Fibroblast of the aortic adventitia (primary cell): ENCODE measurements around the gene NCOA1. TPM values are rescaled to one million over a fixed set of nuclear protein-coding genes. Genes with fewer than 3 reads are reported as not detected.
"Not testable (repeated sequence)": the region's sequence is repeated elsewhere in the genome, so short reads cannot be mapped to it uniquely, and the experiment has no call there.

Experiments
- DNase-seq: peaks from one replicate; pipeline ENCODE4 v3.0.0-alpha.2; 2010; ENCODE audit warnings: low read depth
- H3K4me3 ChIP-seq: 2 replicates; pipeline ENCODE4 v1.5.1; 2011; ENCODE audit warnings: low read depth, mild to moderate bottlenecking, control low read depth, low read length, moderate library complexity
- total RNA-seq: library from RNA; depleted of rRNA; stranded (reverse); fragments of >200 nt; gene quantifications from 2 replicates; pipeline ENCODE4 v1.2.3, GENCODE V29; 2012; ENCODE audit warnings: low replicate concordance
- TF ChIP-seq, protein P1 (sequence below): IDR thresholded peaks from 2 replicates; pipeline ENCODE4 v1.5.1; 2011; ENCODE audit warnings: mild to moderate bottlenecking, low read length, control low read depth, inconsistent platforms; ENCODE audit not compliant: insufficient read depth

The NCOA1 gene
- total RNA-seq, 1 donor, result 24.0 TPM

DNA sequence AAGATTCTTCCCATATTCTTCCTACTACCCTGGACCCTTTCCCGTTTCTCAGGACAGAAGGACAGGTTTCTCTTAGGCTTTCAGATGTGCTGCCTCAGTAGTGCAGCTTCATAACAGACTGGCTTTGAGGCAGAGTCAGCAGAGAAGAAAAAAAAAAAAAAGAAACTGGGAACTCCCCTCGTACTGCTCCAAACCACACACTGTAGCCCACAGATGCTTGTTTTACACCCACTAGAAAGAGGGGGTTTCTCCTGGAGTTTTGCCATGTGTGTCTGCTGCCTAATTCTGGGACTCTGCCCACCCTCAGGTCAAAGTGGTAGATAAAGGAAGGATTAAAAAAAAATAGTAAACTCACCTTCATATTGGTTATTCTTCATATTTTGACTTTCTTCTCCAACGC, 95.9 kb downstream of the NCOA1 start:
- no peak overlapping the region for H3K4me3 ChIP-seq
- peak; percentile 4 for DNase-seq
- TF ChIP-seq, protein P1, sequence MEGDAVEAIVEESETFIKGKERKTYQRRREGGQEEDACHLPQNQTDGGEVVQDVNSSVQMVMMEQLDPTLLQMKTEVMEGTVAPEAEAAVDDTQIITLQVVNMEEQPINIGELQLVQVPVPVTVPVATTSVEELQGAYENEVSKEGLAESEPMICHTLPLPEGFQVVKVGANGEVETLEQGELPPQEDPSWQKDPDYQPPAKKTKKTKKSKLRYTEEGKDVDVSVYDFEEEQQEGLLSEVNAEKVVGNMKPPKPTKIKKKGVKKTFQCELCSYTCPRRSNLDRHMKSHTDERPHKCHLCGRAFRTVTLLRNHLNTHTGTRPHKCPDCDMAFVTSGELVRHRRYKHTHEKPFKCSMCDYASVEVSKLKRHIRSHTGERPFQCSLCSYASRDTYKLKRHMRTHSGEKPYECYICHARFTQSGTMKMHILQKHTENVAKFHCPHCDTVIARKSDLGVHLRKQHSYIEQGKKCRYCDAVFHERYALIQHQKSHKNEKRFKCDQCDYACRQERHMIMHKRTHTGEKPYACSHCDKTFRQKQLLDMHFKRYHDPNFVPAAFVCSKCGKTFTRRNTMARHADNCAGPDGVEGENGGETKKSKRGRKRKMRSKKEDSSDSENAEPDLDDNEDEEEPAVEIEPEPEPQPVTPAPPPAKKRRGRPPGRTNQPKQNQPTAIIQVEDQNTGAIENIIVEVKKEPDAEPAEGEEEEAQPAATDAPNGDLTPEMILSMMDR, result no peak

DNA sequence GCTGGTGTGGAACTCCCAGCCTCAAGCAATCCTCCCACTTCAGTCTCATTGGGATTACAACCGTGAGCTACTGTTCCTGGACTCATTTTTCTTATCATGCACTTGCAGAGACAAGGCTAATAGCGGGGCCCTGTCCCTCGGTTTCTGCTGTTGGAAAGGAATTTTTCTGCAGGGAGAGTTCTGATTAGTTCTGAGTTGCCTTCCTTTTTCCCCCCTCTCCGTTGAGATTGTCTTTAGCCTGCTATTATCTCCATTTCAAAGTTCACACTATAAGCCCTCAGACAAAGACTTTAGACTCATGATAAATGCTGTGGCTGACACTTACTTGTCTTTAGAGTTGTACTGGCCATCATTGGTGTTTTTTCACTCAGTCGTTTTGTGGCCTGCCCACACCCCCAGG, 97.2 kb downstream of the NCOA1 start:
- no peak overlapping the region for H3K4me3 ChIP-seq
- TF ChIP-seq, protein P1, result no peak
- DNase-seq, result no peak

DNA sequence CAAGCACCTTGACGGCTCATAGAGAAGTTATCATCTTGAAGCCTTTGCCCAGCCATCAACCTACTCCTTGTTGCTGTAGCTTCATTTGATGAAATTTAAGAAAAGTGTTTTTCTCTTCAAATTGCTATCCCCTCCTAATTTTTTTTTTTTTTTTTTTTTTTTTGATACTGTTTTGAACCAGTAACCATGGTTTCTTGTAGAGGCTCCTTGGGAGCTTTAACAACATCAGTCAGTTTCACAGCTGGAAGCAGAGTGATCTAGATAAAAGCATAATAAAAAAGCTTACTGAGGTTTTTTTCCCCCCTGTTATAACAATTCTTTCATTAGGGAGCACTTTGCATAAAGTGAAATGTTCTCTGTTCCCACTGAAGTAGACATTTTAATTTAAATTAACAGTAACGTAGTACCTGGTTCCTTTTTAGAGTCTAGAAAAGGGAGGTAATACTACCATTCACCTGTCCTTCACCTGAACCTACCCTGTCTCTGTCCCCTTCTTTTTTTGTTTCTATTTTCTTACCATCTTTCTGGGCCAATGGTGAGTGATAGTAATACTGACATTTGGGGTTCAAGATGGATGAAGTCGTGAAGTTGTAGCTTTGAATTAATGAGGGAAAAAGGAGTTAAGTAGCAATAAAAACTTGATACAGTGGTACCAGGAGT, 101.5 kb downstream of the NCOA1 start:
- TF ChIP-seq, protein P1, result no peak

DNA sequence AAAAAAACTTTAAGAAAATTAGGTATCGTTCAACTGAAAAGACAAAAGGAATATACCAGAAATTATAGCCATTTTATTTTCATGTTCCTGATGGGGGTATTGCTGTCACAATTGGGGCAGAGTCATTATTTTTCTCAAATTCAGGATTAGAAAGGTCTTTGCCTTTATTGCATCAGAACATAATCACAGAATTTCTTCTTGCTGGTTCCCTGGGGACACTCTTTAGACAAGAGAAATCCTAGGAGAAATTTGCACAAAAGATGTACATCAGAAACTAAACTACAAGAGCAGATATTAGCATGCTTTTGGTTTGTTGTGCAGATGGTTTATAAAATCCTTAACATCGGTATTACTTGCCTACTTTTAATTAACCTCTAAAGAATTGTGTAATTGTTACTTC, 103.2 kb downstream of the NCOA1 start:
- DNase-seq, result peak; percentile 20
- no peak overlapping the region for H3K4me3 ChIP-seq
- TF ChIP-seq, protein P1, result no peak

More for the DNA sequence above, 101.5 kb downstream of the NCOA1 start:
- no peak for DNase-seq
- H3K4me3 ChIP-seq, result no peak overlapping the region

DNA sequence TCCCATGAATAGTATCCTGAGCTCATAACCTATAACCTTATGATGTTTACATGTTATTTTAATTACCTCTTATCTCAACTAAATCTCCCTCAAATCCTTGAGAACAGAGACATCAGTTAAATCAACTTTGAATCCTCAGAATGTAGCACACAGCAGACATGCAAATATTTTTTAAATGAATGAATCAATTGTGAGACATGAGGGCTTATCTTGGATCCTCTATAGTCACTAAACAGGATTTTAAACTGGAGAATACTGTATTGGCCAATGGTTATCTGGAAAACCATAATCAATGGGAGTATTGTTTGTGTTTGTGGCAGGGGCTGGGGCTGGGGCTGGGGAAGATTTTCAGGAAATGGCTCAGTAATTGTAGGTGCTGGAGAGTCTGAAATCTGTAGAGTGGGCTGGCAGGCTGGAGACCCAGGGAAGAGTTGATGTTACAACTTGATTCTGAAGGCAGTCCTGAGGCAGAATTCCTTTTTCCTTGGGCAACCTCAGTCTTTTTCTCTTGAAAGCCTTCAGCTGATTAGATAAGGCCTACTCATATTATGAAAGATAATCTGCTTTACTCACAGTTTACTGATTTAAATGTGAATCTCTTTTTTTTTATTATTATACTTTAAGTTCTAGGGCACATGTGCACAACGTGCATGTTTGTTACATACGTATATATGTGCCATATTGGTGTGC, 106.3 kb downstream of the NCOA1 start:
- no peak overlapping the region for H3K4me3 ChIP-seq
- TF ChIP-seq, protein P1, result no peak
- peak; percentile 18 for DNase-seq

DNA sequence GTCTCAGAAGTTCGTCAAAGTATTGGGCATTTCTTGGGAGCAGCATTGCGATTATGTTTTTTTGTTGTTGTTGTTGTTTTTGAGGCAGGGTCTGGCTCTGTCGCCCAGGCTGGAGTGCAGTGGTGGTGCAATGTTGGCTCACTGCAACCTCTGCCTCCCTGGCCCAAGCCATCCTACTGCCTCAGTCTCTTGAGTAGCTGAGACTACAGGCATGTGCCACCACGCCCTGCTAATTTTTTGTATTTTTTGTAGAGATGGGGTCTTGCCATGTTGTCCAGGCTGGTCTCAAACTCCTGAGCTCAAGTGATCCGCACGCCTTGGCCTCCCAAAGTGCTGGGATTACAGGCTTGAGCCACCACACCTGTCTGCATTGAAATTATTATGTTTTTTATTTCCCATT, 109.1 kb downstream of the NCOA1 start:
- not testable (repeated sequence) for DNase-seq

DNA sequence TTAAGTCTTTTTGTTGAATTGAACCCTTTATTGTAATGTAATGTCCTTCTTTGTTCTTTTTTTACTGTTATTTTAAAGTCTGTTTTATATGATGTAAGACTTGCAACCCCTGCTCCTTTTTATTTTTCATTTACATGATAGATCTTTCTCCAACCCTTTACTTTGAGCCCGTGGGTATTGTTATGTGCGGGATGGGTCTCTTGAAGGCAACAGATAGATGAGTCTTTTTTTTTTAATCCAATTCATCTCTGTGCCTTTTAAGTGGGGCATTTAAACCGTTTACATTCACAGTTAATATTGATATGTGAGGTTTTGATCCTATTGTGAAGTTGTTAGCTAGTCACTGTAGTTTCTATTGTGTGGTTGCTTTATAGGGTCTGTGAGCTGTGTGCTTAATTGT, 120.6 kb downstream of the NCOA1 start:
- no peak for DNase-seq
- TF ChIP-seq, protein P1, result no peak

More for the DNA sequence above, 109.1 kb downstream of the NCOA1 start:
- not testable (repeated sequence) for H3K4me3 ChIP-seq

More for the DNA sequence above, 120.6 kb downstream of the NCOA1 start:
- H3K4me3 ChIP-seq, result no peak overlapping the region
